GM12873 (cell line): ENCODE measurements around the gene HOXC12.

ENCODE experiments used
- TF ChIP-seq, protein P1 (sequence below): IDR thresholded peaks from 2 replicates; pipeline ENCODE4 v1.5.1; 2012; ENCODE audit warnings: low read depth, mild to moderate bottlenecking, moderate library complexity, low read length, control low read depth; ENCODE audit not compliant: insufficient read depth; ENCODE audit errors: missing control alignments

The HOXC12 gene

DNA sequence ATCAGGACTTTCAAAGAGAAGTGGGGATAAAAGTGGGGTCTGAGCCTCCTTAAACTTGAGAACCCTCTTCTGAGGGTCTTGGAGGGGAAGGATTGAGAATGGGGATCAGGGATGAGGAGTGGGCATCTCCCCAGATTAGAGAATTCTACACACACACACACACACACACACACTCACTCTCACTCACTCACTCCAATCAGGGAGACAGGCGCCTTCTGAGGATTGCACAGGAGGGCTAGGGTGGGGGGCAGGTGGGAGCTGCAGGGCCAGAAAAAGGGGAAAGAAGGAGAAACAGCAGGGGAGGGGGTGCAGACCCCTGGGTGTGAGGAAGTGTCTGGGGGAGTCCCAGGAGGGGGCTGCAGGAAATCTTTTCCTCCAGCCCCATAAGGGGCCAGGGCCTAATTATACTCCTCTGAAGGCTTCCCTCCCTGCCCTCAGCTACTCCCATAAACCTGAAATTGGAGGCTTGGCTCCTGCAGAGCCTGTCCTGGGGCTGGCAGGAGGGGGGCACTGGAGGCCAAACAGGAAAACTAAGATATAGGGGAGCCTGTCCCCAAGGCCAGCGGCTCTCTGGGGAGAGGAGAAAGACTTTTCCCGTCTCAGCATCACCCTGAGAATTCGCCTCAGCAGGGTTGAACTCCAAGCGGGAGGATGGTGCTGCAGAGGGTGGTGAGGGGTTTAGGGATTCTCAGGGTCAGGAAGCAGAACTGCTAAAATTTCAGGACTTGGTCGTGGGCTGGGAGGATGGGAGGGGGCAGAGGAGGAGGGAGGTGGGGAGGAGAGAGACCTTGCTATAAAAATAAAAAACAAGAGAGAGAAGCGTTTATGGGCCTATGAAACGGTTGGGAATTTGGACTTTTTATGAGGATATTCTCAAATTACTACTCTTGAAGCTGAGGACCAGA lies 46.8 kb downstream of the HOXC12 start:
- TF ChIP-seq, protein P1, sequence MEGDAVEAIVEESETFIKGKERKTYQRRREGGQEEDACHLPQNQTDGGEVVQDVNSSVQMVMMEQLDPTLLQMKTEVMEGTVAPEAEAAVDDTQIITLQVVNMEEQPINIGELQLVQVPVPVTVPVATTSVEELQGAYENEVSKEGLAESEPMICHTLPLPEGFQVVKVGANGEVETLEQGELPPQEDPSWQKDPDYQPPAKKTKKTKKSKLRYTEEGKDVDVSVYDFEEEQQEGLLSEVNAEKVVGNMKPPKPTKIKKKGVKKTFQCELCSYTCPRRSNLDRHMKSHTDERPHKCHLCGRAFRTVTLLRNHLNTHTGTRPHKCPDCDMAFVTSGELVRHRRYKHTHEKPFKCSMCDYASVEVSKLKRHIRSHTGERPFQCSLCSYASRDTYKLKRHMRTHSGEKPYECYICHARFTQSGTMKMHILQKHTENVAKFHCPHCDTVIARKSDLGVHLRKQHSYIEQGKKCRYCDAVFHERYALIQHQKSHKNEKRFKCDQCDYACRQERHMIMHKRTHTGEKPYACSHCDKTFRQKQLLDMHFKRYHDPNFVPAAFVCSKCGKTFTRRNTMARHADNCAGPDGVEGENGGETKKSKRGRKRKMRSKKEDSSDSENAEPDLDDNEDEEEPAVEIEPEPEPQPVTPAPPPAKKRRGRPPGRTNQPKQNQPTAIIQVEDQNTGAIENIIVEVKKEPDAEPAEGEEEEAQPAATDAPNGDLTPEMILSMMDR, result no peak

DNA sequence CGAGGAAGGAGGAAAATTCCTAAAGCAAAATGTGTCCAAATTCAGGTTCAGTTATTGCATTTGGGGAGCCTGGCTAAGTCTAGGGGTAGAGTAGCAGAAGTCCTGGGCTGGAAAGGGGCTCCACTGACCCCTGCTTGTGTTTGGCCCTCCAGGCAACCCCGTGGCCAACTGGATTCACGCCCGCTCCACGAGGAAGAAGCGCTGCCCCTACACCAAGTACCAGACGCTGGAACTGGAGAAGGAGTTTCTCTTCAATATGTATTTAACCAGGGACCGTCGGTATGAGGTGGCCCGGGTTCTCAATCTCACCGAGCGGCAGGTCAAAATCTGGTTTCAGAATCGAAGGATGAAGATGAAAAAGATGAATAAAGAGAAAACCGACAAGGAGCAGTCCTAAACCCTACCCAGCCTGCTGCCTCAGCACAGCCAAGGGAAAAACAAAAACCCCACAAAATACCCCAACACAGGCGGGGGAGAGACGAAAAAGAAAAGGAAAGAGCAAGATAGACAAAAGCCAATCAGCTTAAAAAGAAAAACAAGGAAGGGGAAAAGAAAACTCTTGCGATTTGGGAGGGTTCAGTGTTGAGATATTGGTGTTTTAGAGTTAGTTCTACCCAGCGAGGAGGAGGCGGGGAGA lies 47.7 kb downstream of the HOXC12 start:
- TF ChIP-seq, protein P1, result no peak

DNA sequence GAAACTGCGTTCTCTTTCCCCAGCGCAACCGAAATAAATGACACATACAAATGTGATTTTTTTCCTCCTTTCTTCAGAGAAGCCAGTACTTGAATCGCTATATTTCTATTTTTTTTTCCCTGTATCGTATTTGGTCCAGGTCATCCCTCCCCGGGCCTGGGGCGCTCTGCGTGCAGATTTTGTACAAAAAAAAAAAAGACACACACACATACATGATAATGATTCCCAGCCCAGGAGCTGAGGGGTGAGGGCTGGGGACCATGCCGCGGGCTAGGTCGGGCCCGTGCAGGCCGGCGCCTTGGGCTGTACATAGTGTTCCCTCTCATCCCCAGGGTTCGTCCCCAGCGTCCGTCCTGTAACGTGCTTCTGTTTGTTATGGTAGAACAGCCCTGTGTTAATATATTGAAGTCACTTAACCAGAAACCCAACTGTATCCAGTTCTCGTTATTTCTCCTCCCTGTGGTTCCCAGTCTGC lies 48.2 kb downstream of the HOXC12 start:
- TF ChIP-seq, protein P1, result no peak

DNA sequence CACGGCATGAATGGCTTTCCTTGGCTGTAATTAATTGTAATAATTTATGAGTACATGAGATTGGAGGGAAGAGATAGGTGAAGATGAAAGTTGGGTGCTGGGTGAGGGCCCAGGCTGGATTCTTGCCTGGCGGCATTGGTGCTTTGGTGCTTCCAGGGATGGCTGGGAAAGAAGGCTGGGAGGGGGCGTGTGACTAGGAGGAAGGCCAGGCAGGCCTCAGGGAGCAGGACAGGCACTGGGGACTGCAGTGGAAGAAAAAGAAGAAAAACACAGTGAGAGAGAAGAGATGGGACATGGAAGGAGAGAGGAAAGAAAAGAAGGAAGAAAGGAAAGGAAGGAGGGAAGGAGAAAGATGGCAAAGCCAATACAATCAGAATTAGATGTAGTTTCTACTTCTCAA lies 48.9 kb downstream of the HOXC12 start:
- TF ChIP-seq, protein P1, result no peak

DNA sequence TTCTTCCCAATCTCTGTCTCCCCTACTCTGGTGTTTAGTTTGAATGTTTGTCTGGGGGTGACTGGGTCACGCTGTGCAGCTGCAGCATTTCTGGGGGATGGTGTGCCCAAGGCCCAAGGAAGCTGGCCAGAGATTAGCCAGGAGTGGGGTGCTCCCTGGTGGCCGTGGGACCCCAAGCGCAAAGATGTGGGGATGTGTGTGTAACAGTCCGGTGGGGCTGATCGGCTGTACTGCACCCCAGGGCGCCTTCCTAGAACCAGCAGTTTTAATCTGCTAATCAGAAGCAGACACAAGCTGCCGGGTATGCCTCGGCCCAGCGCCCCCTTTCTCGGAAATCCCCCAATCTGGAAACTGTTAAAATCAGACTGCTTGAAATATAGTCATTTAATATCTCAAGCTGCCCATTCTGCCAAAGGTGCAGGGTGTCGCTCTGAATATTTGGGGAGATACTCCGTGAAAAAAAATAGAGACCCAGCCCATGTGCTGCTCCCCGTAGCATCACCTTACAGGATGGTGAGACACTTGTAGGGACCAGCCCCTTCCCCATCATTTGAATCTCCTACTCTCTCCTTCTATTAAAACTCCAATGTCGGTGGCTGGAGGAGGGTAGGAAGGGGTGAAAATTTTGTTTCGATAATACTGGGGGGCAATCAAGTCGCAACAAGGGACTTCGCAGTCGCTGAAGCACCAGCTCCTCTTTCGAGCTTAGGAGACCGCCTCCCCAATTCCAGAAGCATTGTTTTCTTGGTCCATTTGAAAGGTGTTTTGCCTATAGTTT lies 49.5 kb downstream of the HOXC12 start:
- TF ChIP-seq, protein P1, result peak; percentile 30

DNA sequence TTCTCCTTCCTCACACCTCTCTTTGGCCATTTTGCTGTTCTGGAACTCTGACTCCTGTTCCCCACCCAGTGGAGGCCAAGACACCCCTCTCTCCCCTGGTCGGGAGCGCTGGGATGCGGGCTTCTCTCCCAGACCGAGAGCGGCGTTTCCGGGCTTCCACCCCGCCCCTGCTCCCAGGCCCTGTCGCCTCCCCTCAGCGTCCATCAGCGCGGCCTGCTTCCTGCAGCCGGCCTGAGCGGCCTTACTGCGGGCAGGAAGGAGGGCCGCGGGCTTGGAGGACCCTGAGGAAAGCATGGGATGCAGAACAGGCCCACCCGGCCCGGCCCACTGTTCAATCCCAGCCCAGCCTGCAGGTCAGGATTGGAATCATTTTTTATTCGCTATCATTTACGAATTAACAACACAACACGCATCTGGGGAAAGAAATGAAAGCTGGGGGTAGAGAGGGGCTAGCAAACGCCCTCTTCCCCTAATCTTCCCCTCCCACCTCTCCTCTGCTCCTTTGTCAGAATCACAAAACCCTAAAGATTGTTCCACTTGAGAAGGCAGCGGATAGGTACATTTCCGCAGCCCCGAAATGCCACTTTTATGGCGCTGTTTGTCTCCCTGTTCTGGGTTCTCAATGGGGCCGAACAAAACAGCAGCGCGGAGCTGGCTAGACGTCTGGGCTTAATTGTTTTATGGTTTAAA lies 50.3 kb downstream of the HOXC12 start:
- TF ChIP-seq, protein P1, result no peak
